Large intestine (tissue), 12 donors: Measurements from ENCODE around the gene GAGE10. TPM values are rescaled to one million over a fixed set of nuclear protein-coding genes. Genes with fewer than 3 reads are reported as not detected.

Experiments
- DNase-seq, 2 donors: peaks; one replicate each; pipeline versions ENCODE4 v3.0.0 to v3.0.0-alpha.2; 2013
- H3K27ac ChIP-seq: one replicate; pipeline ENCODE4 v1.5.1; 2013; ENCODE audit warnings: low read length
- H3K27me3 ChIP-seq: 2 replicates; pipeline ENCODE4 v1.6.1; 2013; ENCODE audit warnings: low read length; ENCODE audit not compliant: control insufficient read depth, insufficient read depth
- H3K36me3 ChIP-seq: 2 replicates; pipeline ENCODE4 v1.6.1; 2013; ENCODE audit warnings: low read length; ENCODE audit not compliant: control insufficient read depth, insufficient read depth
- H3K4me1 ChIP-seq: one replicate; pipeline ENCODE4 v1.6.1; 2013; ENCODE audit warnings: low read length; ENCODE audit not compliant: control insufficient read depth, insufficient read depth
- H3K4me3 ChIP-seq: one replicate; pipeline ENCODE4 v1.5.1; 2013; ENCODE audit warnings: low read length
- H3K9me3 ChIP-seq: one replicate; pipeline ENCODE4 v1.6.1; 2013; ENCODE audit warnings: mild to moderate bottlenecking, low read depth, low read length, moderate library complexity; ENCODE audit not compliant: control insufficient read depth
- WGBS: methylation state at CpG from one replicate; pipeline ENCODE4 v1.1.5; 2013; ENCODE audit warnings: low lambda C conversion rate; ENCODE audit not compliant: insufficient coverage; 5-methylcytosine and 5-hydroxymethylcytosine counted together
- long read RNA-seq, 11 donors: transcript quantifications; one replicate each; lab custom pipeline, GENCODE V29; 2026
- polyA plus RNA-seq: library from polyadenylated mRNA; unstranded; fragments of 120-200 nt; gene quantifications from one replicate; pipeline ENCODE4 v1.2.1, GENCODE V29; 2013

Gene GAGE10
- polyA plus RNA-seq: not detected
- long read RNA-seq, donor 1: 0 reads
- long read RNA-seq, donor 2: 0 reads
- long read RNA-seq, donor 3: 0 reads
- long read RNA-seq, donor 4: 0 reads
- long read RNA-seq, donor 5: 0 reads
- long read RNA-seq, donor 6: 0 reads
- long read RNA-seq, donor 7: 0 reads
- long read RNA-seq, donor 8: 0 reads
- long read RNA-seq, donor 9: 0 reads
- long read RNA-seq, donor 10: 0 reads
- long read RNA-seq, donor 11: 0 reads

GRCh38 chrX:49303346-49303745, at the start of gene GAGE10:
TSS of gene GAGE10 (plus strand) at chrX:49303646. CDS start at chrX:49304860, 1,214 bp downstream.
- no CpG with 5 or more reads among the region's 15 CpGs for WGBS
- no peak for DNase-seq

GRCh38 chrX:49254639-49255038, 48.8 kb upstream of the GAGE10 start:
- no peaks in the 10 kb centered on the region for H3K4me1 ChIP-seq
- DNase-seq: no peak
- no CpG with 5 or more reads among the region's 7 CpGs for WGBS

More at GRCh38 chrX:49303346-49303745, at the start of gene GAGE10:
- Histone ChIP-seq H3K27ac (no peak within 1 kb of the TSS), H3K4me1 (no peaks in the 10 kb centered on the region), H3K27me3 (no peaks in the 10 kb centered on the region), H3K36me3 (no peaks in the 10 kb centered on the region), H3K4me3 (no peak within 1 kb of the TSS), H3K9me3 (no peaks in the 10 kb centered on the region)

GRCh38 chrX:49256268-49256995, 47.0 kb upstream of the GAGE10 start:
- Histone ChIP-seq H3K9me3 (no peaks in the 10 kb centered on the region), H3K27me3 (no peaks in the 10 kb centered on the region), H3K36me3 (no peaks in the 10 kb centered on the region), H3K4me3 (no peak overlapping the region), H3K27ac (no peak overlapping the region), H3K4me1 (no peaks in the 10 kb centered on the region)
- no peak for DNase-seq
- WGBS: no CpG with 5 or more reads among the region's 9 CpGs

More at GRCh38 chrX:49254639-49255038, 48.8 kb upstream of the GAGE10 start:
- H3K36me3 ChIP-seq: no peaks in the 10 kb centered on the region
- H3K4me3 ChIP-seq: no peak overlapping the region
- no peaks in the 10 kb centered on the region for H3K27me3 ChIP-seq
- no peaks in the 10 kb centered on the region for H3K9me3 ChIP-seq
- no peak overlapping the region for H3K27ac ChIP-seq

- no peaks in the 10 kb centered on the region for H3K36me3 ChIP-seq
- H3K27me3 ChIP-seq: no peaks in the 10 kb centered on the region
- H3K9me3 ChIP-seq: no peaks in the 10 kb centered on the region
- no peak overlapping the region for H3K4me3 ChIP-seq
- no peak for DNase-seq
- no peaks in the 10 kb centered on the region for H3K4me1 ChIP-seq
- no peak overlapping the region for H3K27ac ChIP-seq
- WGBS: no CpG with 5 or more reads among the region's 14 CpGs
Measured at GRCh38 chrX:49257074-49257790, 46.2 kb upstream of the GAGE10 start.

GRCh38 chrX:49257846-49258748, 45.3 kb upstream of the GAGE10 start:
- WGBS: no CpG with 5 or more reads among the region's 20 CpGs
- Histone ChIP-seq H3K9me3 (no peaks in the 10 kb centered on the region), H3K27ac (no peak overlapping the region), H3K4me3 (no peak overlapping the region), H3K4me1 (no peaks in the 10 kb centered on the region), H3K36me3 (no peaks in the 10 kb centered on the region), H3K27me3 (no peaks in the 10 kb centered on the region)
- DNase-seq: no peak

- WGBS: no CpG with 5 or more reads among the region's 5 CpGs
- Histone ChIP-seq H3K36me3 (no peaks in the 10 kb centered on the region), H3K9me3 (no peaks in the 10 kb centered on the region), H3K4me1 (no peaks in the 10 kb centered on the region), H3K27ac (no peak overlapping the region), H3K4me3 (no peak overlapping the region), H3K27me3 (no peaks in the 10 kb centered on the region)
- DNase-seq: no peak
Measured at GRCh38 chrX:49258749-49259124, 44.7 kb upstream of the GAGE10 start.

- no CpG with 5 or more reads among the region's 17 CpGs for WGBS
- no peak for DNase-seq
Measured at GRCh38 chrX:49260221-49260985, 43.0 kb upstream of the GAGE10 start.

GRCh38 chrX:49262603-49263002, 40.8 kb upstream of the GAGE10 start:
- WGBS: no CpG with 5 or more reads among the region's 1 CpG
- no peak overlapping the region for H3K4me3 ChIP-seq
- H3K4me1 ChIP-seq: peaks cover 7% of the 10 kb centered on the region
- no peaks in the 10 kb centered on the region for H3K27me3 ChIP-seq
- H3K9me3 ChIP-seq: no peaks in the 10 kb centered on the region
- no peak for DNase-seq
- no peaks in the 10 kb centered on the region for H3K36me3 ChIP-seq
- H3K27ac ChIP-seq: no peak overlapping the region

More at GRCh38 chrX:49260221-49260985, 43.0 kb upstream of the GAGE10 start:
- Histone ChIP-seq H3K4me3 (no peak overlapping the region), H3K4me1 (no peaks in the 10 kb centered on the region), H3K36me3 (no peaks in the 10 kb centered on the region), H3K9me3 (no peaks in the 10 kb centered on the region), H3K27ac (no peak overlapping the region), H3K27me3 (no peaks in the 10 kb centered on the region)

GRCh38 chrX:49263631-49264030, 39.8 kb upstream of the GAGE10 start:
- peaks cover 10% of the 10 kb centered on the region for H3K4me1 ChIP-seq
- no peaks in the 10 kb centered on the region for H3K27me3 ChIP-seq
- DNase-seq: no peak
- no peaks in the 10 kb centered on the region for H3K9me3 ChIP-seq
- WGBS: no CpG with 5 or more reads among the region's 10 CpGs
- no peak overlapping the region for H3K4me3 ChIP-seq
- no peak overlapping the region for H3K27ac ChIP-seq
- no peaks in the 10 kb centered on the region for H3K36me3 ChIP-seq
